Lower leg skin (tissue), 3 donors: ENCODE measurements around the gene TTC24.

Source experiments
- POLR2A ChIP-seq, 2 donors: fragments of 450-650 bp; IDR thresholded peaks; one replicate each; pipeline ENCODE4 v1.6.1; 2016 to 2017; ENCODE audit warnings: antibody characterized with exemption in 2 of 2, mild to moderate bottlenecking in 1 of 2, moderate library complexity in 1 of 2
- TF ChIP-seq, protein P1 (sequence below), 3 donors: fragments of 450-650 bp; IDR thresholded peaks; one replicate each; pipeline ENCODE4 v1.5.1; 2016; ENCODE audit warnings: antibody characterized with exemption in 3 of 3, mild to moderate bottlenecking in 3 of 3, moderate library complexity in 2 of 3

DNA sequence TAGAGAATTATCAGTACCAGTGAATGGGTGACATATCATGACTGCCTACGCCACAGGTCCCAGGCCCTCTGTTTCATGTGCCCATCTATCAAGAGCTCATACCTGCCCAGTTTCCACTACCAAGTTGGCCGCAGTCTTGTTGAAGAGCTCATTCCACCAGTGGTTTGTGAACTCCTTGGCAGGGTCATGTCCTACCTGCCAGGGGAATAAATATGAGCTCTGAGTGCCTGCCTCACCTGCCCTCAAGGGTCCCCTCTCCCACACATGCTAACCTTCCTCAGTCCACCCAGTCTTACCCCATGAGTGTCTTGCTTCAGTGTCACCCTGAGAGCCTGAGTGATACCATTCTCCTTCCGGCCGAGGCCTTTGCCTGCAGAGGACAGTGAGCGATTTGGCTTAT is 18.6 kb downstream of the TTC24 start:
- TF ChIP-seq POLR2A (IDR thresholded peaks at IDR 0.05) = no peak
- TF ChIP-seq, protein P1, sequence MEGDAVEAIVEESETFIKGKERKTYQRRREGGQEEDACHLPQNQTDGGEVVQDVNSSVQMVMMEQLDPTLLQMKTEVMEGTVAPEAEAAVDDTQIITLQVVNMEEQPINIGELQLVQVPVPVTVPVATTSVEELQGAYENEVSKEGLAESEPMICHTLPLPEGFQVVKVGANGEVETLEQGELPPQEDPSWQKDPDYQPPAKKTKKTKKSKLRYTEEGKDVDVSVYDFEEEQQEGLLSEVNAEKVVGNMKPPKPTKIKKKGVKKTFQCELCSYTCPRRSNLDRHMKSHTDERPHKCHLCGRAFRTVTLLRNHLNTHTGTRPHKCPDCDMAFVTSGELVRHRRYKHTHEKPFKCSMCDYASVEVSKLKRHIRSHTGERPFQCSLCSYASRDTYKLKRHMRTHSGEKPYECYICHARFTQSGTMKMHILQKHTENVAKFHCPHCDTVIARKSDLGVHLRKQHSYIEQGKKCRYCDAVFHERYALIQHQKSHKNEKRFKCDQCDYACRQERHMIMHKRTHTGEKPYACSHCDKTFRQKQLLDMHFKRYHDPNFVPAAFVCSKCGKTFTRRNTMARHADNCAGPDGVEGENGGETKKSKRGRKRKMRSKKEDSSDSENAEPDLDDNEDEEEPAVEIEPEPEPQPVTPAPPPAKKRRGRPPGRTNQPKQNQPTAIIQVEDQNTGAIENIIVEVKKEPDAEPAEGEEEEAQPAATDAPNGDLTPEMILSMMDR (IDR thresholded peaks at IDR 0.05) = no peak
